ENCODE results near the gene FSD1.

DNA sequence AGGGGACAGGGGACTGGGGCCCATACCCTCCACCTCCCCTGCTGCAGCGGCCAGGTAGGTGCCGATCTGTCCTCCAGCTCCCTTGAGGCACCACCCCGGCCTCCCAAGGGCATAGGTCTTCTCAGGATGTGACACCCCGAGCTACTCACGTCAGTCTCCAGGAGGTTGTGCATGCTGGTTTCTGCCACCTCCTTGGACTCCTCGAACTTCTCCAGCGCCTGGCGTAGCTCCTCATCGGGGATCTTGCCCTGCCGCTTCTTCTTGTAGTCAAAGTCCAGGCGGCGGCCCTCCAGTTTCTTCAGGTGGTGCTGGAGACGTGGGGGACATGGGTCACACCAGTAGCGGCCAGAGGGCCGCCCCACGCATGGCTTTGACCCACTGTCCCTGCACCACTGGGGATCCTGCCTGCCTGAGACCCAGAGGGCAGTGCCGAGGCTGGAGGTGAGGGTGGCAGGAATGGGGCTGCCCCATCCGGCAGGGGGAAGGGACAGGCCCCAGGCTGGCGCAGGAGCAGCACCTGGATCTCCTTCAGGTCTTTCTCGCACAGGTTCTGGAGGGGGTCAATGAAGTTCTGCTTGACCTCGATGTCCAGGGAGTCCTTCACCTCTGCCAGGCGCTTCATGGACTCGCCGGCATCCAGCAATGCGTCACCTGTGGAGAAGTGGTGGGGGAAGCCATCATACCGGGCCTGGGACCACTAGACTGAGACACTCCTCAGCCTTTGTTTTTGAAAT lies 59.3 kb downstream of the FSD1 start:
- TF ChIP-seq, protein P1, sequence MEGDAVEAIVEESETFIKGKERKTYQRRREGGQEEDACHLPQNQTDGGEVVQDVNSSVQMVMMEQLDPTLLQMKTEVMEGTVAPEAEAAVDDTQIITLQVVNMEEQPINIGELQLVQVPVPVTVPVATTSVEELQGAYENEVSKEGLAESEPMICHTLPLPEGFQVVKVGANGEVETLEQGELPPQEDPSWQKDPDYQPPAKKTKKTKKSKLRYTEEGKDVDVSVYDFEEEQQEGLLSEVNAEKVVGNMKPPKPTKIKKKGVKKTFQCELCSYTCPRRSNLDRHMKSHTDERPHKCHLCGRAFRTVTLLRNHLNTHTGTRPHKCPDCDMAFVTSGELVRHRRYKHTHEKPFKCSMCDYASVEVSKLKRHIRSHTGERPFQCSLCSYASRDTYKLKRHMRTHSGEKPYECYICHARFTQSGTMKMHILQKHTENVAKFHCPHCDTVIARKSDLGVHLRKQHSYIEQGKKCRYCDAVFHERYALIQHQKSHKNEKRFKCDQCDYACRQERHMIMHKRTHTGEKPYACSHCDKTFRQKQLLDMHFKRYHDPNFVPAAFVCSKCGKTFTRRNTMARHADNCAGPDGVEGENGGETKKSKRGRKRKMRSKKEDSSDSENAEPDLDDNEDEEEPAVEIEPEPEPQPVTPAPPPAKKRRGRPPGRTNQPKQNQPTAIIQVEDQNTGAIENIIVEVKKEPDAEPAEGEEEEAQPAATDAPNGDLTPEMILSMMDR (IDR thresholded peaks at IDR 0.05) = no peak
- no peak for TF ChIP-seq POLR2A (IDR thresholded peaks at IDR 0.05)

All from Peyer's patch (tissue), 4 donors.